Prostate gland (tissue), 2 donors: ENCODE results near the gene BRF1.

Experiments
- POLR2AphosphoS5 ChIP-seq: sonication (generic); formaldehyde crosslinking; IDR thresholded peaks from one replicate; pipeline ENCODE4 v1.6.1; 2017; ENCODE audit warnings: antibody characterized with exemption
- TF ChIP-seq, protein P1 (sequence below), 4 experiments: fragments of 200-600 bp in 2 of 4; fragments of 450-650 bp in 2 of 4; sonication (generic) in 2 of 4; IDR thresholded peaks; 1 replicate in 3 of 4; 2 replicates in 1 of 4; pipeline ENCODE4 v1.5.1; 2016 to 2019; ENCODE audit warnings: antibody characterized with exemption in 4 of 4, mild to moderate bottlenecking in 2 of 4, moderate library complexity in 2 of 4

GRCh38 chr14:105326568-105326867 is 25.7 kb upstream of the BRF1 start:
- TF ChIP-seq, protein P1, sequence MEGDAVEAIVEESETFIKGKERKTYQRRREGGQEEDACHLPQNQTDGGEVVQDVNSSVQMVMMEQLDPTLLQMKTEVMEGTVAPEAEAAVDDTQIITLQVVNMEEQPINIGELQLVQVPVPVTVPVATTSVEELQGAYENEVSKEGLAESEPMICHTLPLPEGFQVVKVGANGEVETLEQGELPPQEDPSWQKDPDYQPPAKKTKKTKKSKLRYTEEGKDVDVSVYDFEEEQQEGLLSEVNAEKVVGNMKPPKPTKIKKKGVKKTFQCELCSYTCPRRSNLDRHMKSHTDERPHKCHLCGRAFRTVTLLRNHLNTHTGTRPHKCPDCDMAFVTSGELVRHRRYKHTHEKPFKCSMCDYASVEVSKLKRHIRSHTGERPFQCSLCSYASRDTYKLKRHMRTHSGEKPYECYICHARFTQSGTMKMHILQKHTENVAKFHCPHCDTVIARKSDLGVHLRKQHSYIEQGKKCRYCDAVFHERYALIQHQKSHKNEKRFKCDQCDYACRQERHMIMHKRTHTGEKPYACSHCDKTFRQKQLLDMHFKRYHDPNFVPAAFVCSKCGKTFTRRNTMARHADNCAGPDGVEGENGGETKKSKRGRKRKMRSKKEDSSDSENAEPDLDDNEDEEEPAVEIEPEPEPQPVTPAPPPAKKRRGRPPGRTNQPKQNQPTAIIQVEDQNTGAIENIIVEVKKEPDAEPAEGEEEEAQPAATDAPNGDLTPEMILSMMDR (IDR thresholded peaks at IDR 0.05), result no peak
- no peak for TF ChIP-seq POLR2AphosphoS5
